GM20431 (cell line): ENCODE measurements around the gene GSX2.
"Not testable (repeated sequence)": the region's sequence is repeated elsewhere in the genome, so short reads cannot be mapped to it uniquely, and the experiment has no call there.

Experiments
- in situ Hi-C: fragments of 300-500 bp; cut with MseI, MboI; formaldehyde crosslinking; loops from one replicate; pipeline ENCODE4 v1.15.0; 2020; ENCODE audit warnings: low sequenced_read_pairs; ENCODE audit not compliant: unreplicated experiment

GSX2 gene

DNA sequence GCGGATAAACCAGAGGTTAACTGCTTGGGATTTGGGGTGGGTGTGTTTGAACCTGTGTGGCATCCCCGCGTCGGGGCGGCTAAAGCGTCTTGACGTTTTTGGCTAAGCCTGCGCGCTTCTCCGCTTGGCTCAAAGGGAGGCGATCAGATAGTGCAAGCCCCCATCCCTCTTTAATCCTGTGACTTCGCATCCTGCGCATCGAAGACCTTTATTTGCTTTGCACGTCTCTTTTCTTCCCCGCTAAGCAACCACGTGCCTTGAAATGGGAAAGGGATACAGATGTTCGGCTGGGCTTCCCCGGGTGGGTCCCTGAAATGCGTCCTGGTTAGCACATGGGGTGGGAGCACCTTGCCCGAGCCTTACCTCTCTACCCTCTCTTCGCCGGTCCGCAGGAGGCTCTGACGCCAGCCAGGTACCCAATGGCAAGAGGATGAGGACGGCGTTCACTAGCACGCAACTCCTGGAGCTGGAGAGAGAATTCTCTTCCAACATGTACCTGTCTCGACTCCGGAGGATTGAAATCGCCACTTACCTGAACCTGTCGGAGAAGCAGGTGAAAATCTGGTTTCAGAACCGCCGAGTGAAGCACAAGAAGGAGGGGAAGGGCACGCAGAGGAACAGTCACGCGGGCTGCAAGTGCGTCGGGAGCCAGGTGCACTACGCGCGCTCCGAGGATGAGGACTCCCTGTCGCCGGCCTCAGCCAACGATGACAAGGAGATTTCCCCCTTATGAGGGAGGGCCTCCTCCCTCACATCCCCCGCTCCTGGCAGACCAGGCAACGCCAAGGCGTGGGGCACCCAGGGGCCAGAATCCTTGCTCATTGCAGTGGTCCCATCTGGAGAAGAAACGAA lies 1.5 kb downstream of the GSX2 start:
- in situ Hi-C loops = no loop called here

DNA sequence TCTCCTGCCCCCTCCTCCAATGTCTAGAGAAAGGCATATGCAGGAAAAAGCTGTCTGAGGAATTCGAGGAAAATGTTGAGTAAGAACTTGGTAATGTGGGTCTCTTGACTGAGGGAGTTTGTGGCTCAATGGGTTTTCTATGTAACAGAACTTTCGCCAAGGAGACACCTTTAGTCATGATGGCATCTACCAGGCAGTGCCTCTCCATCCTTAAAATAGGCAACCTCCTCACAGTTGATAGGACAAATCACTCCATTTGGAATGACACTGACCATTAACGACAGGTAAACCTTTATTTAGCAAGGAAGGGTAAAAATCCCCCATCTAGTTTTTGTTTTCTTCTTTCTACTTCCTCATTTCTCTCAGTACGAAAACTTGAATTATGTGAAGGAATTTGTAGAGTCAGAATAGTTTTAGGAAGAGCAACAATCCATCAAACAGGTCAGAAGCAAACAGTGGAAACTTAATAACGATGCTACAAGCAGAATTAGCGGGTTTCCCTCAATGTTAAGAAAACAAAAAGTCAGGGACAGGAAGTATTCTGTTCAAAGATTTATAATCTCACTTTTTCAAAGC lies 2.7 kb downstream of the GSX2 start:
- in situ Hi-C loops = no loop called here

DNA sequence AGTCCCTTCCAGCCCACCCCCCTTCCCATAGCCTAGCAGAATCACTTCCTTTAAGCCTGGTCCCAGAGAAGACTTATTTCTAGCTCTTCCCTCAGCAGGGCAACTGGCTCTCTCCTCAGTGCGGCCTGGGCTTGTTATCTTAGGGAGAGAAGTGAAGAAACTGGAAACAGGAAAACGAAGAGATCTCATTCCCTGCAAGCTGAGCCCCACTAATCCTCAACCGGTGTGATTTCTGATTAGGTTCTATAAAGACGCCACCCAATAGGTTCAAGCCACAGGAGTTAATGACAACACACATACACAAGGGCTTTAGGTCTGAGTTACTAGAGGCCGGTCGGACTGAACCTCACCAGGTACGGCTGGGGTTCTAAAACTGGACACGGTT lies 3.2 kb downstream of the GSX2 start:
- in situ Hi-C loops = no loop called here

DNA sequence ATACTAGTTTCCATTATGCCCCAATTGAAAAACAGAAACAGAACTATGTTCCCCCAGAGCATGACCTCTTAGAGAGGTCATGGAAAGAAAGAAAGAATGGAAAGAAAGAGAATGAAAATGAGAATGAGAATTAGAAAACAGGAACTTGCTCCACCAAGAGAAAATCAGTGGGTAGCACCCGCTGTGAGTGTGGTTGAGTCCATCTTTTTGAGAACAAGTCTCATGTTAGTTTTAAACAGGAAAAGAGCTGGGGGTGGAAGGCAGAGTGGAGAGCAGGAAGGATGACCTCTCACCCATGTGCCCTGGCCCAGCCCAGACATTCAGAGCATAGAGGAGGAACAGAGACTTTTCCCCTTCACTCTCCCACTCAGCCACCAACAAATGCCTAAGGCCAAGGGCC lies 4.9 kb downstream of the GSX2 start:
- in situ Hi-C loops = no loop called here

DNA sequence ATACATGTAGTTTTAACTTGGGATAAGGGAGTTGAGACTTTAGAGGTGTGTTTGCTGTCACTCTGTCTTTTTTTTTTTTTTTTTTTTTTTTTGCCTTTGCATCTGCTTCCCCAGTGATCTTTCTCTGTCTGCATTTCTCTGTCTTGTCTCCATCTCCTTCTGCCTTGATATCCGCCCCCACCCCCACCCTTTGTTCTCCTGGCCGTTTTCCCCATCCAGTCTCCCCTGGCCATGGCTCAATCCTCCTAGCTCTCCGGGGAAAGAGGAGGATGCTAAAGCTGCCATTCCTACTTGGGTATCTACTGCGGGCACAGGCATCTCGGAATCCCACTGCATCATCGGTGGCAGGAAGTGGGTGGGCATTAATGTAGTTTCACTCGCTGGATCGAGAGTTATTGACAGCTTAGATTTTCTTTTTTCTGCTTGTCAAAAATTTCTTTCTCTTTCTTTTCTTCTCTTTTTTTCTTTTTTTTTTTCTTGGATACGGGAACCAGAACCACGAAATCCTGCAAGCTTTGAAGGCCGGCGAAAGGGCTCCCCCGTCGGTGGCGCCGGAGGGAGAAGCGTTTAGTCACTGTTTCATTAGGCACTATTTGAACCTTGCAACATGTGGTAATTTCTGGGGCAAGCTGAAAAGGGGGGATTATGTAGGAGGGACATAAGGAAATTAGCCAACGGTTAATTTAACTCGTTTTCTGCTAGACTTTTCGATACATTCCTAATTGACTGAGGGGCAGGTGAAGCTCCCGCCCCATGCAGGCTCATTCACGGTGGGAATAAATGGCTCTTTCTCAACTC lies 8.2 kb downstream of the GSX2 start:
- in situ Hi-C loops = no loop called here

DNA sequence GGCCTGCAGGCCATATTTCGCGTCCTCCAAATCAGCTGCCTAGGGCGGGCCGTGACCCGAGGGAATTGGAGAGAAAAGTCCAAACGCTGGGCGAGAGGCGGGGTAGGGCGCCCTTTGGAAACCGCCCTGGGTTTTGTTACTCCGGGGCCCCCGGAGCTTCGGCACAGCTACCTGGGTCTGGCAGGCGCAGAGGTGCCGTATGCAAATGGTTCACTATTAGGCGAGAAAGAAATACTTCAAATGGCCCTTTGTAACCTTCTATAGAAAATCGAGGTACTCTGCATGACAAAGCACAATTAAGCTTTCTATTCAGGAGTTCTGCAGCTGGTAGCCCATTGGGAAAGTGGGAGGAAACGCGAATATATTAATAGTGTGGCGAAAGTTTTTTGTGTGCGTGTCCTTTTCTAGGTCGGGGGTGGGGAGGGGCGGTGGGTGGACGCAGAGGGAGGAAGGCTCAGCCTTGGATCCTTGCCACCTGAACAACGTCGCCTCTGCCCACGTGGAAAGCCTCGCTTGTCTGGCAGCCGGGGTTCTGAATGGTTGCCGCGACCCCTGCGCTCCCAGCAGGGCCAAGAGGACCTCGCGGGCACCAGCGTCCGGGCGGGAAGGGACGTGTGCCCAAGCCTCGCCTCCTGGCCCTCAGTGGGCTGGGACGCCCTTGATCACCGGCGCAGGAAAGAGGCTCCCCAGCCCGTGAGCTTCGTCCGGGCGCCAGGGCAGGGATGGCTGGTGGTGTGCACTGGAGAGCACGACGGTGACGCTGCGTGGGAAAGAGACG lies 9.5 kb downstream of the GSX2 start:
- in situ Hi-C loops = no loop called here

DNA sequence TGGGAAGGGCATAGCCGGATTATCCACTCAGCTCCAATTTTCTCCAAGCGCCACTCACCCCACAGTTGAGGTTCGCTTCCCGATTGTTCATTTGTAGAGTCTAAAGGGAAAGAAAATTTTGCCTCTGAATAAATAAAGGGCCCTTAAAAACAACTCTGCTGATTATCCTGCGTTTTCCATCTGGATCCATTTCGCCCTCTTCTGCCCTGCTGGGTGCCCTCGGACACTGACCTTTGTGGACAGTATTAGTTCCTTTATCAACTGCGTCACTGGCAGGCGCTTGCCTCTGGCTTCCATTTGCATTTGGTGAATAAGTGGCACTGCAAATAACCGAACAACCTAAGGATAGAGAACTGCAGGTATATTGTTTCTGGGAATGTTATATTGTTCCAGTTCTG lies 10.1 kb downstream of the GSX2 start:
- in situ Hi-C loops = no loop called here

DNA sequence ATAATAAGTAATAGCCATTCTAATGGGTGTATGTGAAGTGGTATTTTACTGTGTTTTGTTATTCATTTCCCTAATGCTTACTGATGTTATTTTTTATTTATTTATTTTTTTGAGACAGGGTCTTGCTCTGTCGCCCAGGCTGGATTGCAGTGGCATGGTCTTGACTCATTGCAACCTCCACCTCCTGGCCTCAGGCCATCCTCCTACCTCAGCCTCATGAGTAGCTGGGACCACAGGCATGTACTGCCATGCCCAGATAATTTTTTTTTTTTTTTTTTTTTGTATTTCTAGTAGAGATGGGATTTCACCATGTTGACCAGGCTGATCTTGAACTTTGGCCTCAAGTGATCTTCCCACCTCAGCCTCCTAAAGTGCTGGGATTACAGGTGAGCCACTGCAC lies 13.2 kb downstream of the GSX2 start:
- in situ Hi-C loops = not testable (repeated sequence)

DNA sequence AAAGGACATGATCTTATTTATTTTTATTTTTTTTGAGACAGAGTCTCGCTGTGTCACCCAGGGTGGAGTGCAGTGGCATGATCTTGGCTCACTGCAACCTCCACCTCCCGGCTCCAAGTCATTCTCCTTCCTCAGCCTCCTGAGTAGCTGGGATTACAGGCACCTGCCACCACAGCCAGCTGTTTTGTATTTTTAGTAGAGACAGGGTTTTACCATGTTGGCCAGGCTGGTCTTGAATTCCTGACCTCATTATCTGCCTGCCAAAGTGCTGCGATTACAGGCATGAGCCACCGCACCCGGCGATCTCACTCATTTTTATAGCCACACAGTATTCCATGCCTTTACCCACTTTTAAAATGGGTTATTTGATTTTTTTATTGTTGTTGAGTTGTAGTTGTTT lies 16.3 kb downstream of the GSX2 start:
- in situ Hi-C loops = not testable (repeated sequence)

DNA sequence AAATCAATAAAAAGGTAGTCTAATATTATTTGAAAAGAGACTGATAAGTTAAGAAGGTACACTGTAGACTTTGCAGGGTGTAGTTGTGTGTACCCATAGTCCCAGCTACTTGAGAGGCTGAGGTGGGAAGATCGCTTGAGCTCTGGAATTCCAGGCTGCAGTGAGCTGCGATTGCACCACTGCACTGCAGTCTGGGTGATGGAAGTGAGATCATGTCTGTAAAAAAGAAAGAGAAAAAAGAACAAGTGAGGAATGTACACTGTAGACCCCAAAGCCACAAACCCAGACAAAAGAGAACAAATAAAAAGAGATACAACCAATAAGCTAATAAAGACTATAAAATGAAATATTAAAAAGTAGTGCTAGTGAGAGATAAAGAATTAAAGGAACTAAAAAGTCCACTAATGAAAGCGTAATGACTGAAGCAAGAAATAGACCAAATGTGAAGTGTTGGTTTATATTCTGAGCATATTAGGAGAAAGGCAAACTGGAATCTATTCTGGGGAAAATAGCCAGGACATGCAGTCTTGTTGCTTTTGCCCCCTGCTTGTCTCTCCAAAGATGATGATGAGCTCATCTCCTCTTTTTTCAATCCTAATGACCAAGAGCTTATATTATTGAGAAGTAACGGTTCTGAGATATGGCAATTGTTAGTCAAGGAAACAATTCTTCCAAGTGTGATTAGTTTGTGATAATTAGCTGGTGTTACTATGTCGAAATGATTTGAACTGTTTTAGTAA lies 19.1 kb downstream of the GSX2 start:
- in situ Hi-C loops = no loop called here

DNA sequence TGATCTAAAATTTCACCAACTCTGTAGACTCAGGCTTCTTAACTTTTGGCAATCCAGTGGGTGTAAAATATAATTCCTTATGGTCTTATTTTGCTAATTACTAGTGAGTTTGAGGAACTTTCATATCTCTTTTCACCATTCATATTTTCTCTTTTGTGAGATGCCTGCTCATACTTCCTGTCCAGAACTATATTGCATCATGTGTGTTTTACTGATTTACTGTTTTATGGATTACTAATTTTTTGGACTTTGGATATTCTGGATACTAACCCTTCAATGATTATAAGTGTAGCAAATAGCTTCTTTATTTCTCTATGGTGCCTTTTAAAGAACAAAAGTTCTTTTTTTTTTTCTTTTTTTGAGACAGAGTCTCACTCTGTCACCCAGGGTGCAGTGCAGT lies 20.6 kb downstream of the GSX2 start:
- in situ Hi-C loops = no loop called here

DNA sequence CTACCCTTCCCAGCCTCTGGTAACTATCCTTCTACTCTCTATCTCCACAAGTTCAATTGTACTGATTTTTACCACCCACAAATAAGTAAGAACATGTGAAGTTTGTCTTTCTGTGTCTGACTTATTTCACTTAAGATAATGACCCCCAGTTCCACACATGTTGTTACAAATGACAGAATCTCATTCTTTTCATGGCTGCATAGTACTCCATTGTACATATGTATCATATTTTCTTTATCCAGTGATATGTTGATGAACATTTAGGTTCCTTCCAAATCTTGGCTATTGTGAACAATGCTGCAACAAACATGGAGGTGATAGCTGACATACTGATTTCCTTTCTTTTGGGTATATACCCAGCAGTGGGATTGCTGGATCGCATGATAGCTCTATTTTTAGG lies 27.7 kb downstream of the GSX2 start:
- in situ Hi-C loops = no loop called here

DNA sequence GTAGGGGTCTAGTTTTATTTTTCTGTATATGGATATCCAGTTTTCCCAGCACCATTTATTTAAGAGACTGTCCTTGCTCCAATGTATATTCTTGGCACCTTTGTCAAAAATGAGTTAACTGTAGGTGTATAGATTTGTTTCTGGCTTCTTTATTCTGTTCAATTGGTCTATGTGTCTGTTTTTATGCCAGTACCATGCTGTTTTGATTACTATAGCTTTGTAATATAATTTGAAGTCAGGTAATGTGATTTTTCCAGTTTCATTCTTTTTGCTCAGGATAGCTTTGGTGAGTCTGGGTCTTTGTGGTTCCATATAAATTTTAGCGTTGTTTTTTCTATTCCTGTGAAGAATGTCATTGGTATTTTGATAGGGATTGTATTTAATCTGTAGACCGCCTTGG lies 28.7 kb downstream of the GSX2 start:
- in situ Hi-C loops = not testable (repeated sequence)

DNA sequence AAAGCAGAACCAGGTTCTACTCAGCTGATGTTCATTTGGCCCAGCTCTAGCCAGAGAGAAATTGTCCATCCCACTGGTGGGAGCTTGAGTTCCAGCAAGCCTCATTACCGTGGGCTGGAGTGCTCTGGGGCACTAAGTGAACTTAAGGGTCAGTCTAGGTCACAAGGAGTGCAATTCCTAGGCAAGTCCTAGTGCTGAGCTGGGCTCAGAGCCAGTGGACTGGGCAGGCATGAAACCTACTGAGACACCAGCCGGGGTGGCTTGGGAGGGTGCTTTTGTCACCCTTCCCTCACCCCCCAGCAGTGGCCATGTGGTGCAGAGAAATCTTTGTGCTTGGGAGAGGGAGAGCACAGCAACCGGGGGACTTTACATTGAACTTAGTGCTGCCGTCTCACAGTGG lies 39.4 kb downstream of the GSX2 start:
- in situ Hi-C loops = no loop called here

DNA sequence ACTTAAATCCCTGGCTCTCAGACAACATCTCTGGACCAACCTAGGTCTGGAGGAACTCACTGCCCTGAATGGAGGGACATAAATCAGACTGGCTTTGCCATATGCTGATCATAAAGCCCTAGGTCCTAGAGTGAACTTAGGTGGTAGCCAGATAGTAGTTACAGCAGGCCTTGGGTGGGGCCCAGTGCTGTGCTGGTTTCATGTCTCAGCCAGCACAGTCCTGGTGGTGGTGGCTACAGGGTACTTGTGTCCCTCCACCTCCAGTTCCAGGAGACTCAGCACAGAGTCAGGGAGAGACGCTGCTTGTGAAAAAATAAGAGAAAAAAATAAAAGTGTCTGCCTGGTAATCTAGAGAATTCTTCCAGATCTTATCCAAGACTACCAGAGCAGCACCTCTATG lies 40.3 kb downstream of the GSX2 start:
- in situ Hi-C loops = no loop called here

DNA sequence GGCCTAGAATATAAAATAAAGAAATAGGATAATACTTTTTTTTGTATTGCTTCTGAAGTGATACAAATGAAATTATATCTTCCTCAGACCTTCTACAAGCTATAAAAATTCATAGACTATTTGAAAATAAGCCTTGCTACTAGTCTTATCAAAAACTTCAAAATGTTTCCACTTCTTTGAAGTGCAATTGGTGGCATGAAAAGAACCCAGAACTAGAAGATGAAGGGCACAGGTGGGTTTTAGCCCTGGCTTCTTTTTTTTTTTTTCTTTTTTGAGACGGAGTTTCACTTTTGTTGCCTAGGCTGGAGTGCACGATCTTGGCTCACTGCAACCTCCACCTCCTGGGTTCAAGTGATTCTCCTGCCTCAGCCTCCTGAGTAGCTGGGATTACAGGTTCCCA lies 44.2 kb downstream of the GSX2 start:
- in situ Hi-C loops = no loop called here

DNA sequence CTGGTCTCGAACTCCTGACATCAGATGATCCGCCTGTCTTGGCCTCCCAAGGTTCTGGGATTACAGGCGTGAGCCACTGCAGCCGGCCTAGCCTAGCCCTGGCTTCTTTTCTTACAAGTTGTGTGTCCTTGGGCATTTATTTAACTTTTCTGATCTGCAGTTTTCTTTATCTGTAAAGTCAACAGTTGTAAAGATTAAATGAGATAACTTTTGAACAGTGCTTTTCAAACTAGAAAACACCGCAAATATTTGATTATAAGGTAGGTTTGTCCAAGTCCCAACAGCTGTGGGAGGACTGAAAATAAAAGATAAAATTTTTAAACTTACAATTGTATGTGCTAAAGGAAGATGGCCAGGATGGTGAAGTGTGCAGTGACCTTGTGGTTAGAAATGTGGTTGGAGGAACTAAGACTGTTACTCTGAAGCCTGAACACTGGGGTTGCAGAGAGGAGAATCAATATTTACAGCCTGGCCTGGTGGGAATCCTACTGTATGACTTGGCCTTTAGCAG lies 44.8 kb downstream of the GSX2 start:
- in situ Hi-C loops = no loop called here

DNA sequence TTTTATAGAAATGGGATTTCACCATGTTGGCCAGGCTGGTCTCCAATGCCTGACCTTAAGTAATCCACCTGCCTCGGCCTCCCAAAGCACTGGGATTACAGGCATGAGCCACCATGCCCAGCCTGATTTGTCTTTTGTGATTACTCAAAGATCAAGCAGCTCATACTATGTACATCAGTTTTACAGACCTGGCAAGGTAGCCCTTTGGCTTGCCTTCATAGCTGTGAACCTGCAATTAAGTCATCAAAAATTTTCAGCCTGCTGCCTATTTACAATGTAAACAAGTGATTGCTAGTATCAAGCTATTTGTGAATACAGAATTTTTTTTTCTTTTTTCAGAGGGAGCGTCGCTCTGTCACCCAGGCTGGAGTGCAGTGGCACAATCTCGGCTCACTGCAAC lies 46.2 kb downstream of the GSX2 start:
- in situ Hi-C loops = no loop called here

DNA sequence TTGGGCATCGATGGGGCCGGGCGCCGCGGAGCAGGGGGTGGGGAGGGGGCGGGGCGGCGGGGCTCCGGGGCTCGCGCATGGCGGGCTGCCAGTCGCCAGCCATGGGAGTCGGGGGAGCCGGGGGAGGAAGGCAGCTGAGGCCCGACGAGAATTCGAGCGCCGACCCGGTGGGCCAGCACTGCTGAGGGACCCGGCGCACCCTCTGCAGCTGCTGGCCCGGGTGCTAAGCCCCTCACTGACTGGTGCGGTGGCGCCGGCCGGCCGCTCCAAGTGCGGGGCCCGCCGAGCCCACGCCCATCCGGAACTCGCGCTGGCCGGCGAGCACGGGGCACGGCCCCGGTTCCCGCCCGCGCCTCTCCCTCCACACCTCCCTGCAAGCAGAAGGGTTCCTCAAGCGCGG lies 49.4 kb downstream of the GSX2 start:
- in situ Hi-C loops = no loop called here
